OCI-LY3 (cell line): ENCODE results near the gene DNASE1L2.

Experiments used
- CTCF ChIP-seq: fragments of 200-600, 300-600 bp; sonication (generic); IDR thresholded peaks from 2 replicates; pipeline ENCODE4 v1.5.1; 2014; ENCODE audit warnings: antibody characterized with exemption, low read length, low read depth
- EZH2phosphoT487 ChIP-seq: fragments of 200-600 bp; shearing (Covaris generic); IDR thresholded peaks from 2 replicates; pipeline ENCODE4 v1.6.1; 2018; ENCODE audit warnings: antibody characterized with exemption, mixed run types, low read depth

- no peak for TF ChIP-seq CTCF
- TF ChIP-seq EZH2phosphoT487: no peak
Measured at GRCh38 chr16:2209258-2210008, 26.8 kb upstream of the DNASE1L2 start.
